OCI-LY3 (cell line): ENCODE results near the gene AGPAT3.

Experiments used
- EZH2phosphoT487 ChIP-seq: fragments of 200-600 bp; shearing (Covaris generic); IDR thresholded peaks from 2 replicates; pipeline ENCODE4 v1.6.1; 2018; ENCODE audit warnings: antibody characterized with exemption, mixed run types, low read depth
- TF ChIP-seq, protein P1 (sequence below): fragments of 200-600, 300-600 bp; sonication (generic); IDR thresholded peaks from 2 replicates; pipeline ENCODE4 v1.5.1; 2014; ENCODE audit warnings: antibody characterized with exemption, low read length, low read depth

DNA sequence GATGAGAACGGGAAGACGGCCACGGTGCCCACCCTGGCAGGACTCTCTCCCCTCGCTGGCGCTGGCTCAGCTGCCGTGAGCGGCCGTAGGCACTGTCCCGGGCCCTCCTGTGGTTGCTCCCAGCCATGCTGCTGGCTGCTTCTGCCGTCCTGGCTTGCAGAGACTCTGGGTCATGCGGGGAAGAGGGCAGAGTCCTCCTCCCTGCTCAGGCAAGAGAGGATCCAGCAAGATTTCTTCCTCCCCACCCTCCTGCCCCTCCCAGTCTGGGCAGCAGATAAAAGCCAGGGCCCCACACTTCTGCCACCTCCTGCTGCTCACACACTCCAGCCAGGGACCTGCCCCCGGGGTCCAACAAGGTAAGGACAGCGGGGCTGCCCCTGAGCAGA is 60.1 kb downstream of the AGPAT3 start:
- TF ChIP-seq, protein P1, sequence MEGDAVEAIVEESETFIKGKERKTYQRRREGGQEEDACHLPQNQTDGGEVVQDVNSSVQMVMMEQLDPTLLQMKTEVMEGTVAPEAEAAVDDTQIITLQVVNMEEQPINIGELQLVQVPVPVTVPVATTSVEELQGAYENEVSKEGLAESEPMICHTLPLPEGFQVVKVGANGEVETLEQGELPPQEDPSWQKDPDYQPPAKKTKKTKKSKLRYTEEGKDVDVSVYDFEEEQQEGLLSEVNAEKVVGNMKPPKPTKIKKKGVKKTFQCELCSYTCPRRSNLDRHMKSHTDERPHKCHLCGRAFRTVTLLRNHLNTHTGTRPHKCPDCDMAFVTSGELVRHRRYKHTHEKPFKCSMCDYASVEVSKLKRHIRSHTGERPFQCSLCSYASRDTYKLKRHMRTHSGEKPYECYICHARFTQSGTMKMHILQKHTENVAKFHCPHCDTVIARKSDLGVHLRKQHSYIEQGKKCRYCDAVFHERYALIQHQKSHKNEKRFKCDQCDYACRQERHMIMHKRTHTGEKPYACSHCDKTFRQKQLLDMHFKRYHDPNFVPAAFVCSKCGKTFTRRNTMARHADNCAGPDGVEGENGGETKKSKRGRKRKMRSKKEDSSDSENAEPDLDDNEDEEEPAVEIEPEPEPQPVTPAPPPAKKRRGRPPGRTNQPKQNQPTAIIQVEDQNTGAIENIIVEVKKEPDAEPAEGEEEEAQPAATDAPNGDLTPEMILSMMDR = no peak
- no peak for TF ChIP-seq EZH2phosphoT487
